Measurements from ENCODE around the gene CFAP46.
"Not testable (repeated sequence)": the region's sequence is repeated elsewhere in the genome, so short reads cannot be mapped to it uniquely, and the experiment has no call there.

Gene CFAP46

DNA sequence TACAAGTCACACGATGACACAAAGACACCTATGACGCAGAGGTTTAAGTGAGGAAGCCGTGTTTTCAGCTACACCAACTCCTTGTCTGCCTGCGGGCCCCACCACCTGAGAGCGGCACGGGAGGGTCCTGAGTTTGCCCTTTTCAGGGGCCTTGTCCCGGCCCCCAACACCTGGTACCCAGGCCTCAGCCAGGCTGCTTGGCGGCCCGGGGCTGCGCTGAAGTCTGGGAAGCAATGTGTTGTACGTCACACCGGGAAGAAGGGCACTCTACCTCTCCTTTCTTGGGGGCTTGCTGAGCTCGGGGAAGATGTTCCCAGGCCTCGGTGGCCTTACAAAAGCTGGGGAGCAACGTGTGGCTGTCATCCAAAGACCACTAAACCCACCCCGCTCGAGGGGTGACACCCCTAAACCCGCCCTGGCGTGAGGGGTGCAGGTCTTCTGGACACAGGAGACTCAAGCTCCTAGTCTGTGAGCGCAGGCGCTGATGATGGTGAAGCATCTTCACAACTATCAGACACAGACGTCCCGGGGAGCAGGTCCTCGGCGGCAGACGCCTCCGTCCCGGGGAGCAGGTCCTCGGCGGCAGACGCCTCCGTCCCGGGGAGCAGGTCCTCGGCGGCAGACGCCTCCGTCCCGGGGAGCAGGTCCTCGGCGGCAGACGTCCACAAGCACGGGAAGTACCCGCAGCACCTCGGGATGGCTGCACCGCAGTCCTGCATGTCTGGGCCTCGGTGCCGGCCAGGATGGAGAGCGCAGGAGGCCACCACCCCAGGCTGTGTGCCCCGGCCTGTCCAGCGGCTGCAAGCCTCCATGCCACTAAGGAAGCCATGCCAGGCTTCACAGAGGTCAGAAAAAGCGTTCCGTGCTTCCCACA is 15.4 kb downstream of the CFAP46 start:
- no peak for DNase-seq

DNA sequence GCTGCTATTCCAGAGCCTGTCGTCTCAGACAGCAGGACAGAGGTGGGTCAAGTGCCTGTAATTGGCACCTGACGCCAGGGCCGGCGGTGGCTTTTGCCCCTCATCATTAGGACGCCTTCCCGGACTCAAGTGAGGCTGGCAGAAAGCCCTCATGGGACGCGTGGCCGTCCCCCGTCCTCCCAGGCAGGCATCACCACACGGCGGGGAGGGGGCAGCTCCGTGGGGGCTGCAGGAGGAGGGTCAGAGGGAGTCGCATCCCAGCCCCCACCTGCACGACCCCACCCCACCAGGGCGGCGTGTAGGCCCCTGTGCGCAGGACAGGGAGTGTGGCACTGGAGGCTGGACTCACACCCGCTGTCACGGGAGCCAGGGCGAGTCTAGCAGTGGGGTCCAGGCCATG is 16.3 kb downstream of the CFAP46 start:
- DNase-seq, result no peak

GRCh38 chr10:132925614-132926013 is 16.8 kb downstream of the CFAP46 start:
- DNase-seq, result no peak

- DNase-seq, result no peak
Observed at GRCh38 chr10:132925071-132925561, 17.3 kb downstream of the CFAP46 start.

GRCh38 chr10:132924046-132924952 is 18.1 kb downstream of the CFAP46 start:
- DNase-seq, result no peak

- not testable (repeated sequence) for DNase-seq
Observed at GRCh38 chr10:132923384-132923783, 19.0 kb downstream of the CFAP46 start.

DNA sequence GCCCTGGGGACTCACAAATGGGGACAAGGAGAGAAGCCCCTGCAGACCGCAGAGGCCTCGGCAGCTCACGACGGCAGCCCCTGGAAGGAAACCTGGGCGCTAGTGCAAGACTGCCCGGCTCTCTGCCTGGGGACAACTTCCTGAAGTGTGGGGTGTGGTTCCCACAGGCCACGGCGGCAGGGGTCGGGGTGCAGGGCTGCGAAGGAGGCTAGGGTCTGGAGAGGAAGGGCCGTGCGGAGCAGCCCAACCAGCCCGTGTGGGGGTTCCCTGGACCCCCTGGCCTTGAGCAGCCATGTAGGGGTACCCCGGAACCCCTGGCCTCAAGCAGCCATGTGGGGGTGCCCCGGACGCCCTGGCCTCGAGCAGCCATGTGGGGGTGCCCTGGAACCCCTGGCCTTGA is 19.5 kb downstream of the CFAP46 start:
- no peak for DNase-seq

- DNase-seq, result no peak
Observed at GRCh38 chr10:132921818-132922807, 20.3 kb downstream of the CFAP46 start.

DNA sequence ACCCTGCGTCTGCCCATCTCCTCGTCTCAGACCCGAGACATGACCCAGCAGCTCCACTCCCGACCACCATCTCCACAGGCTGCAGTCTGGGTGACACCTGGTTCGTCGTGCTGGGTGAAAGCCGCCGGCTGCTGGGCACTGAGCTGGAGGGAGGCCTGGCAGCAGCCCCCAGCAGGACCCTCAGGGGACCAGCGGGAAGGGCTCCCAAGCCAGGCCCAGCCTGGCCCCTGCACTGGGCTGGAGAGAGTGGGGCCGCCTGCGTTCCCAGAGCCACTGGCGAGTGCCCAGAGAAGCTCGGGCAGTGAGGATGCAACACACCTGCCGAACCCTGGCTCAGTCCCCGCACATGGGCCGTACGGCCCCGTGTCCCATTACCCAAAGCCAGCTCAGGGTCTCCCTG is 21.3 kb downstream of the CFAP46 start:
- DNase-seq, result no peak

- no peak for DNase-seq
Observed at GRCh38 chr10:132920101-132920925, 22.1 kb downstream of the CFAP46 start.

GRCh38 chr10:132919374-132920100 is 22.8 kb downstream of the CFAP46 start:
- no peak for DNase-seq

GRCh38 chr10:132918617-132919373 is 23.6 kb downstream of the CFAP46 start:
- no peak for DNase-seq

GRCh38 chr10:132918264-132918616 is 24.1 kb downstream of the CFAP46 start:
- no peak for DNase-seq

DNA sequence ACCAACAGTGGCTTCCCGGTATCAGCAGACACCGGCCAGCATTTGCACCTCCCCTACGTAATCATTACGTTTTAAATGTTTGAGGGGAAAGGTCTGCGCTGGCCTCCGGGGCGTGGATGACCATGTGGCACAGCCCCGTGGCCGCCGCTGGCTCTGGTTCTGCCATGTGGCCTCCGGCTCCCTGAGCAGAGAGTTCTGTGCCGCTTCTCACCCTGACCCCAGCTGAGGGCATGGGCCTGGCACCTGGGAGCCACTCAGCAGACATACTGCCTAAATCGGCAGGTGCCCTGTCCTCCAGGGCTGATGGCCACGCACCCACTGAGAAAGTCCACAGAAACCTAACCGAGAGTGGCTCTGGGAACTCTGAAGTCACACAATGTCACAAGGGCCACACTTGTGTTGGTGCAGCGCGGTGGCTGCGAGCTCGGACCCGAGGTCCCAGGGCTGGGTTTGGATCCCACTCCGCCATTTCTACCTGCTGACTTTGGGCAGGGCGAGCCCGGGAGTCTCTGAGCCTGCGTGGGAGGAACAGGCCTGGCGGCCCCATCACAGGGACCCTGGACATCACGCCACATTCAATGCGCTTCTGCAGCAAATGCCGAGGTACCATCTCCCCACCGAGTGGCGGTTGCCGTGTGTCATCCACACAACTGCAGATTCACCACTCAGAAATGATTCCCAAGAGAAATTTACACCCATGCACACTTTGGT is 25.3 kb downstream of the CFAP46 start:
- no peak for DNase-seq

DNA sequence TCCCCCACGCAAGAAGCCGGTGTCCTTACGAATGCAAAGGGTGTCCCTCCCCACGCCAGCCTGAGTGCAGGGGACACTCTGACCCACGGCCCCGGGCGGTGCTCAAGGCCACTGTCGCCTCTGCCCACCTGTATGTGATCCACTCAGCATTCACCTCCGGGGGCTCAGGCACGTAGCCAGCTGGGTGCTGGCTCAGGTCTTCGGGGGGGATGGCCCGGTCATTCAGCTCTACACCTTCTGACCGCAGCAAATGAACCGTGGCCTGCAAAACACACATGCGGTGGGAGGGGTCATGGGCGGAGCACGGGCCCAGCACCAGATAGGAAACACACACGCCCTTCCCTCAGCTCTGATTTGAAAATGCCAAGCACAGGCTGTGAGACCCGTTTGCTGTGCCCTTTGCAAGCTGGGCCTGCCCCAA is 25.9 kb downstream of the CFAP46 start:
- DNase-seq, result no peak

DNA sequence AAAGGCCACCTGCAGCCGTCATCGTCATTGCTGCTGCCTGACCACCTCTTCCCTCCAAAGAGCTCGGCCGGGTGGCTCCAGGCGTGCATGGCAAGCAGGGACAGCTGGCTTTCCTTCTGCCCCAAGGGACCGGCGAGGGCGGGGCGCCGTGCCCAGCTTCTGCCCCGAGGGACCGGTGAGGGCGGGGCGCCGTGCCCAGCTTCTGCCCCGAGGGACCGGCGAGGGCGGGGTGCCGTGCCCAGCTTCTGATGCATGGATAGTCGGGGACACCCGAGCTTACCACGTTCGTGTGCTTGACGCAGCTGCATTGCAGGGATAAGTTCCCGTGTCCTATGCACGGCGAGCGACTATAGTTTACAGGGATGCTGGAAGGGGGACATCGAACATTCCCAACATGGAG is 27.0 kb downstream of the CFAP46 start:
- no peak for DNase-seq

- DNase-seq, result no peak
Observed at GRCh38 chr10:132914732-132915131, 27.6 kb downstream of the CFAP46 start.

DNA sequence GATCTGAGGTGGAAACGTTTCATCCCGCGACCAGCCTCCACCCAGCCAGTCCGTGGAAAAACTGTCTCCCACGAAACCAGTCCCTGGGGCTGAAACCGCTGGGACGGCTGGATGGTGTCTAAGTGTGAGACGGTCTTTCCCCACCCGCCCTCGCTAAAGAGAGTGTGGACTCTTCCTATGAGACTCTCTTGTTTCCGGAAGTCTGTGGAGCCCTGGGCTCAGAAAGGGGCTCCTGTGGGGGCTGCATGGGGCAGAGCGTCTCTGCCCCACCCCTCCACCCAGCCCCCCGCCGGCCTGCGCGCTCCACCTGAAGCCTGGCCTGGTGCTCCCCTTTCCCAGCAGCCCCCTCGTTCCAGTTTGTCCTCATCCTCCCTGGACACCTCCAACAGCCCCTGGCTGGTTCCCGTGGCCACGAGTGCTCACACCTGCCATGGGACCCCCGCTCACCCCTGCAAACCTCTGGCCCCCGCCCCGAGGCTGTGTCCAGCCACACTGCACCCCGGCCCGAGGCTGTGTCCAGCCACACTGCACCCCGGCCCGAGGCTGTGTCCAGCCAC is 28.7 kb downstream of the CFAP46 start:
- no peak for DNase-seq
